C4-2B (cell line): ENCODE measurements around the gene TDP2.

ENCODE experiments used
- H3K27ac ChIP-seq: fragments of 450-650 bp; 2 replicates; pipeline ENCODE4 v1.5.1; 2017
- CTCF ChIP-seq: fragments of 450-650 bp; conservative IDR thresholded peaks from 2 replicates; pipeline ENCODE4 v1.5.1; 2017; ENCODE audit warnings: mild to moderate bottlenecking
- ZFX ChIP-seq: fragments of 450-650 bp; IDR thresholded peaks from 2 replicates; pipeline ENCODE4 v1.6.1; 2017

The TDP2 gene

GRCh38 chr6:24606200-24606930 lies 60.3 kb downstream of the TDP2 start:
- no peak overlapping the region for H3K27ac ChIP-seq
- TF ChIP-seq ZFX (no peak), CTCF (no peak)

GRCh38 chr6:24603241-24603640 lies 63.5 kb downstream of the TDP2 start:
- no peak overlapping the region for H3K27ac ChIP-seq
- TF ChIP-seq ZFX (no peak), CTCF (no peak)

- no peak for TF ChIP-seq ZFX
- peak; percentile 44 for TF ChIP-seq CTCF
- H3K27ac ChIP-seq: no peak overlapping the region
Observed at GRCh38 chr6:24600903-24601302, 65.8 kb downstream of the TDP2 start.
